GM18870 (cell line): ENCODE data around the gene FBXO24.

Source experiments
- ATAC-seq: cut with Tn5 transposase; IDR thresholded peaks from one replicate; pipeline ENCODE4 v1.9.1; 2021; ENCODE audit warnings: moderate library complexity; ENCODE audit not compliant: unreplicated experiment

FBXO24 gene

DNA sequence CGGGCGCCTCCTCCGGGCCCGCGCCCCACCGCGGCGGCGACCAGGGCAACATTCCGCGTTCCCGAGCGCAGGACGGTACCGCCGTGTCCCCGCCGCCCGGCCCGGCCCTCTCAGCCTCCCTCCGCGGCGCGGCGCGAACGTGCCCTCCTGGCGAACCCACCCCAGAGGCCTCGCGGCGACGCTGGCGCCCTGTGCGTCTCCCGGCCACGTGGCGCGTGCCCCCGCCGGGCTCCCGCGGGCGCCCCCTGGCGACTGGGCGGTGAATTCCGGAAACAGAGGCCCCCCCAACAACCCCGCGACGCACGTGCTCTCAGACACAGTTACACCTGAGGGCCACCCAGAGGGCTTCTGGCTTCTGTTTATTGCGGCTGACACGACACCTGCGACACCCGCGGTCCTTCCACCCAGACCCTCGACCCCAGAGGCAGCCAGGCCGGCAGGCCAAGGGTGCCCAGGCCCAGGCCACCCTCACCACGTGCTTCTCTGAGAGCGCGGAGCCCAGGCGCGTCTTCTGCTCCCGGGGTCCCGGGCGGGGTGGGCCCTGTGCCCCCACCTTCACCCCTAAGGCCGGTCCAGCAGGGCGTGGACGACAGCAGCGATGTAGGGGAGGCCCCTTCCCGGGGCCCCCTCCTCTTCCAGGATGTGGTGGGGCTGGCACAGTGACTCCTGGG is 12.3 kb upstream of the FBXO24 start, which contains the start of gene SAP25:
Gene SAP25, minus strand, starts transcription at position 210 of the 671 bp plus-strand sequence. Its CDS starts 158 bp downstream, at position 52.
- ATAC-seq: no peak

DNA sequence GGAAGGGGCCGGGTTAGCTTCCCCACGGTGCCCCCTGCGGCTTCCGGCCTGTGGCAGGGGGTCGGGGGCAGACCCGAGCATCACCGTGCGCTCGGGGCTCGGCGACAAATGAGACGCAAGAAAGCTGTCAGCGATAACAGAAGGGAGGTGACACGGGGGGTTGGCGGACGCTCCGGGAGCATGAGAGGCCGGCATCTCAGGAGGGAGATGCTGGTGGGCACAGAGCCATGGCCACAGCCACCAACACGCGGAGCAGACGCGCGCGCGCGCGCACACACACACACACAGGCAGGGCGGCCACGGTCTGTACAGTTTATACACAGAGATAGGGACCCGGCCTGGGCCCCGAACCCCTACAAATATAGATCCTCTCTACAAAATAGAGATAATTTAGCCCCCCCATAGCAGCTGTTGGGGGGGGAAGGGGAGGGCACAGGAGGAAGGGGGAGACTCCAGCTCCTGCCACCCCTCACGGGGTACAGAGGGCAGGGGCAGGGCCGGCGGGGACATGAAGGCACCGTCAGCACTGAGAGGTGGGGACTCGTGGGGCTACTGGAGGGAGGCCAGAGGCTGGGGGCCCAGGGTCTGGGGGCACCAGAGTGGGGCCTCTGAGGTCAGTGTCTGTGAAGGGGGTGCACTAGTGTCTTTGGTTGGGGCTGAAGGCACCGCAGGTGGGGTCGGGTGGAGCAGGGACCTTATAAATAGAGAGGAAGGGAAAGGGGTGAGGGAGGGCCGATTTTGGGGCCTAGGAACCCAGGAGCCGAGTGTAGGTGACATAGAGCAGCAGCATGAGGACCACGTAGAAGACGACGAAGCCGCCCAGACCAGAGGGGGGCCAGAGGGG is 11.5 kb upstream of the FBXO24 start:
- no peak for ATAC-seq

DNA sequence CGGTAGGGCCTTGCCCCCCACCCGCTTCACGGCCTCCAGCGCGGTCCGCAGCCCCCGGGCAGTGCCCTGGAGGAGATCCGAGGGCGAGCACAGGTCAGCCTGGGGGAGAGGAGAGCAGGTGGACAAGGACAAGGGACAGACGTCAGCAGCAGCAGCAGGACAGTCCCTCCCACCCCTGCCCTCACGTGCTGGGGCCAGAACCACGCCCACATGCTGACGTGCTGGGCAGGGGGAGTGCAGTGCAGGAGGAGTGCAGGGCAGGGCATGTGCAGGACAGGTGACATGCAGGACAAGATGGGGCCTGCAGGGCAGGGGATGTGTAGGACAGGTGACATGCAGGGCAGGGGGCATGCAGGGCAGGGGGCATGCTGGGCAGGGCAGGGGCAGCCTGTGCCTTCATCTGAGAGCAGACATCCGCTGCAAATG is 10.9 kb upstream of the FBXO24 start:
- ATAC-seq: no peak

DNA sequence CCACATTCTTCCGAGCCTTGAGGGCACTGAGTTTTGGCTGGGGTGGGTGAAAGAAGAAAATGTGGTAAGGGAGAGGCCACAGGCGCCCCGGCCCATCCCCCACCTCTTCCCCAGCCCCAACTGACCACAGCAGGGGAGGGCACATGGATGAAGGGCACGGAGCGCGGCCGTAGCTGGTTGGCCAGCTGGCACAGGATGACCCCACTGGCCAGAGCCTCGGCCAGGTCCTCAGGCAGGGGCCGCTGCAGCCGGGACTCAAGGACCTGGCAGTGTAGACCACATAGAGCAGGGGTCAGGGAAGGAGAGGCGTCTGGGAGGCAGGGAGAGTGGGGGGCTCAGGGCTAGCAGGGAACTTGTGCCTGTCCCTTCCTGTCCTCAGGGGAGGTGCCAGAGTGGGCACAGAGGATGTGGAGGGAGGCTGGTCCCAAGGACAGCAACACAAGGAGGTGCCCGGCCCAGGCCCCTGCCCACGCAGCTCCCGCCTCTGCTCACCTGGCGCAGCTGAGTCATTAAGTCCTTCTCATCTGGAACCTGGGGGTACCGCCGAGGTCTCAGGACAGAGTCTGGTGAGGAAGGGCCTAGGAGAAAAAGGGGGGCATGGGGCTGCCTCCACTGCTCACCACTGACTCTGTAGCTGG is 10.3 kb upstream of the FBXO24 start:
- no peak for ATAC-seq

DNA sequence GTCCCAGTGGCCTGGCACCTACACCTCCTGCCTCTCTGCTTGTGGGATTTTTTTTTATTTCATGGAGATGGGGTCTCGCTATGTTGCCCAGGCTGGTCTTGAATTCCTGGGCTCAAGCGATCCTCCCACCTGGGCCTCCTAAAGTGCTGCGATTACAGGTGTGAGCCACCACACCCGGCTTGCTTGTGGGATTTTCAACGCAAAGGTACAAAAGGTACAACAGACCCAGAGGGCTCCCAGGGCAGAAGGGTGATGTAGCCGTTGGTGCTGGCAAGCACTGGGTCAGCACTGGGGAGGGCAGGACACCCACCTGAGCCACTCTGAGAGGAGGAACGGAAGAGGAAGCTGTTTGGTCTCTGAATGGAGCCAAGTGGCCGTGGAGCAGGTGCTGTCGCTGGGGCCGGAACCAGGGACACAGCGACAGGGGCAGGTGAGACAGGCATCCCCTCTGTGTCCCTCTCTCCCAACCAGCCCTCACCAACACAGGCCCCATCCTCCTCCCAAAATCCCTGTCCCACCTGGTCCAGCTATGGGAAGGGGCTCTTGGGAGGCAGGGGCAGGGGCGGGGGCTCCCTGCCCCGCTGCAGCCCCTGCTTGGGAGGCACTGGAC is 9.6 kb upstream of the FBXO24 start:
- ATAC-seq: no peak

DNA sequence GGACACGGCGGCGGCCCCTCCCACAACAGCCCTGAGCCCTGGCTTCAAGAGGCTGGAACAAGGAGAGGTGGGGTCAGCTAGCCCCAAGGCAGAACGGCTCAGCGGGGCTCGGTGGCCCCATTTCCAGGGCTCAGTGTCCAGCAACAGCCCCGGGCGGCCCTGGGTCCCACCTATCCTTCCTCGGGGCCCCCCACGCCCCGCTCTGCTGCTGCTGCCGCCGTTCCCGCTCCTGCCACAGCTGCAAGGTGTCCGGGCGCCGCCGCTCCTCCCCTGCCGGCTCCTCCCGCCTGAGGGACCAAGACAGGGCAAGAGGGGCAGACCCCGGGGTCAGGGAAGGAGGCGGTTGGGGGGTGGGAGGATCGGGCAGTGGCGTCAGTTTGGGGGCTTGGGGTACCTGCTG is 9.0 kb upstream of the FBXO24 start:
- no peak for ATAC-seq

DNA sequence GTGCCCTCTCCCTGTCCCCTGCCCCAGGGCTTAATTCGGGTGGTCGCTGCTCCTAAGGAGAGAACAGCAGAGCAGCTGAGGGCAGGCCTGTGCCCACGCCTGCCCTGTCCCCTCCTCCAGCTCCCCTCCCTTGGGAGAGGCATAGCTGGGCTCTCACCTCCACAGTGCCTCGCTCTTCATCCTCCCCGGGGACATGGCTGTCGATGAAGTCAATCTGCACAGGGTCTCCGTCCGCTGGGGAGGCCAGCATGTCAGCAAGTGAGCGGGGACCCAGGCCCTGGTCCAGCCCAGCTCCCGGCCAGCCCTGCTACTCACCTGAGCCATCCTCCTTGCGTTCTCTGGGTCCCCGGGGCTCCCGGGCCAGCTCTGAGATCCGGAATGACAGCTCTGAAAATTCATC is 8.6 kb upstream of the FBXO24 start:
- ATAC-seq: no peak

DNA sequence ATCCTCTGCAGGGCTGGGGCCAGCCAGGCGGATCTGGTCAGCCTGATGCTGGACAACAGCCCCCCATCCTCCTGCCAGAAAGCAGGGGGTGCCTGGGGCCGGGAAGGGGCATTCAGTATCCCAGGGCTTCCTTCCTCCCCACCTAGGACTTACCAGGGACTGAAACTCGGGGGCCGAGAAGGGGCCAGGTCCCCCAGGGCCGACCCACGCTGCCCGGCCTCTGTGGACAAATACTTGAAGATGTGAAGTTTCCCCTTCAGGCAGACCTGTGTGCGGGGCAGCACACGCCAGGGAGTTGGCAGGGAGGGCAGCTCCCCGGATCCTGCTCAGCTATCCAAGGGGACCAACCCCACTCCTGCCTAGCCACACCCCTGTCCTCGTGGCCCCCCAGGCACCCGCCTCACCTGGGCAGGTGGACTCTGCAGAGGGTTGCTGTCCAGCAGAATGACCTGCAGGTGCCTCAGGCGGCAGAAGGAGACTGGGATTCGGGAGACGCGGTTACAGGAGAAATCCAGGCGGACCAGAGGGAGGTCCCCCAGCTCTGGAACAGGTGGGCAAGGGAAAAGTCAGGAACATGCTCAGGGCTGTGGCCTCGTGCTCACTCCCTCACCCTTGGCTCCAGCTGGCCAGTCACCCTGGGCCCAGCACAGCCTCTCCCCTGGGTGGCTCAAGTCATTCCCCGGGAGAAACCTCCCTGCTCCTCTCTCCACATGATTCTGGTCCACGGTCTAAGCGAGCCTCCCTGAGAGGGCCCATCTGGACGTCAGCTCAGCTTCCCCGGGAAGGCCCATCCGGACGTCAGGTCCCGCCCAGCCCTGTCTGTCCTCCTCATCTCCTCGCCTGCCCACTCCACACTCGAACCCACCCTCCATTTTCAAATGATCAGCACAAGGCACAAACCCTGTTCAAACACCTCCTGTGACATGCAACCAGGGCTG is 7.6 kb upstream of the FBXO24 start:
- ATAC-seq: no peak

DNA sequence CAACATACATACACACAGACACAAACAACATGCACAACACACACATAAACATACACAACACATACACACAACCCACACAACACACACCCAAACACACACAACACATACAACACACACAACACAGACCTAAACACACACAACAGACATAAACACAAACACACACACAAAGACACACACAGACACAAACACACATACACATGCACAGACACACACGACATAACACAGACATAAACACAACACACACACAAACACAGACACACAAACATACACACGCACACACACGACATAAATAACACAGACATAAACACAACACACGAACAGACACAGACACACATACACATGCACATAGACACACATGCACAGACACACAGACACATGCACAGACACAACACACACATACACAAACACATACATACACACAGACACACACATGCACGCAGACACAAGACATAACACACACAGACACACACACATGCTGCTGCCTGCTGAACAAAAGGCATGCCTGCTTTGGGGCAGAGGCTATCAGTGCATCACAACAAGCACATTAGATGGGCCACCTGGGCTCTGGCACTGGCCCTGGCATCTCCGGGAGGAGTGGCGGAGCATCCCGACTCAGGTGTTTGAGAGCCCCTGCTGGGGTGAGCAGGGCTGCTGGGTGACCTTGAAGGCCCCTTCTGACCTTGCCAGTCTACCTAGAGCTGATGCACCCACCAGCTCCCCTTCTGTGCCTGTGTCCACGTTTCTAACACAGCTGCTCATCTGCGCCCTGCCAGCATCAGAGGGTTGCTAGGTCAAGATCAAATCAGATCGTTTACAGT is 5.5 kb upstream of the FBXO24 start:
- no peak for ATAC-seq

DNA sequence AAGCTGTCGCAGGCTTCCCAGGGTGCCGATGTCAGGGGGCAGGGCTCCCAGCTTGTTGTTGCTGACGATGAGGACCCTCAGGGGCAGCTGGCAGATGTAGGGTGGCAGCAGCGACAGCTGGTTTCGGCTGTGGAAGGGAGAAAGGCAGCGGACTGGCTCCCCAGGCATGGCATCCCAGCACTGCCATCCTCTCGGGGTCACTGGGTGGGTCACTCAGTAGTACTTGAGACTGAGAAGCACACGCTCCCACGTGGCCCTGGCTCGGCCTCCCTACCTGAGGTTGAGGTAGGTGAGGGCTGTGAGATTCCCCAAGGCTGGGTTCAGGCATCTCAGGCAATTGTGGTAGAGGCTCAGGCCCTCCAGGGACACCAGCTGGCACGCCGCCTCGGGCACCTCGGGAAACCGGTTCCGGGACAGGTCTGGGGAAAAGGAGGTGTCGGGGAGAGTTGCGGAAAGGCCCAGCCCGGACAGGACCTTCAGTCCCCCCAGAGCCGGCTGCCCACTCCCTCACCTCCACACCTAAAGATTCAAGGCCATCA is 4.0 kb upstream of the FBXO24 start:
- no peak for ATAC-seq

DNA sequence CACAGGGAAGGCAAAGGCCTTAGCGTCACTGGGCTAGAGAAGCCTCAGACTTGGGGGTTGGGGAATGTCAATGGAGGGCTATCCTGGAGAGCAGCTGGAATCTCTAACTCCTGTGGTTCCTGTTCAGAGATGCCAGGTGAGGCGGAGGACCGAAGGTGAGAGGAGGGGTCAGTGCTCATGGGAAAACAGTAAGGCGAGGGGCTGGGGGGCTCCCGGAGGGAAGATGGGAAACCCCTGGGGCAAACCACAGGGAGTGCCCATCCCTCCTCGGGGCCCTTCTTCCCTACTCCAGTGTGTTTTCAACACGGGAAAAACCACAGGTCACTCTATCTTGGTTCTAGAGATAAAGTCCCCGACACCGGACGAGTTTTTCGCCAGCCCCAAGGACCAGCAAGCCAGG is 3.5 kb upstream of the FBXO24 start:
- no peak for ATAC-seq

DNA sequence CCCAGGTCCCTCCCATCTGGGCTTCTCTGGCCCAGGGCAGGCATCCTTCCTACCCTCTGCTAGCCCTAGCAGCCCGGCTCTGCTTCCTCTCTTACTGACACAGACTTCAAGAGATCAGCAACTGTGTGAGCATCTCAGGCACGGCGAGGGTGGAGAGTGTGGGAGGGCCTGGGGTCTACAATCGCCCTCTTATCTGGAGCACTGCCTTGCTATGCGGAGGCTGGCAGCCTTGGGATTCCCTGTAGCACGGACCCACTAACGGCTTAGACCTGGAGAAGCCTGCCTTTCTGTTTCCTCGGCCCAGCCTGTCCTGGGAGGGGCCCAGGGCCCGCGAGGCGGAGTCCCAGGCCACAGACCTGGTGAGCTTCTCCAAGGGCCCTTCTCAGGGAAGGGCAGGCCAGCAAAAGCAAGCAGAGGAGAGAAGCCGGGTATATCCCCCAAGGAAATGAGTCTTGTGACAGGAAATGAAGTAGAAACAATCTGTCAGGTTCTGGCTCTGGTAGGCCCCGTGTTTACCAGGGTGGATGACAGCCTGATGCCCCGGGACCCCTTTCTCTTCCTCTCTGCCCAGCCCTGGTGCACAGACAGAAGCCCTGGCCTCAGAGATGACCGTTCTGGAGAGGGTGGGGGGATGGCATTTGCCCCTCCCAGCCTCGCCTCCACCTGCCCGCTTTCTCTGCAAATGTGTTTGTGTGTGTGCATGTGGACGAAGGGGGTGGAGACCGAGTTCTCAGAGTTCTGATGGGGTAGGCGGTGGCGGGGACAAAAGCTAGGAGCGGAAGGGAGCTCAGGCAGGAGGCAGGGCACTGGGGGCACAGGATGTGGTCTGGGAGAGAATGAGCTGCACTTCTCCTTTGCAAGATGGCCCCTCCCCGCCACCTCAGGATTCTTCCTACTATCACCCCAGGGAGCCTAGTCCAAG is 2.7 kb upstream of the FBXO24 start:
- ATAC-seq: no peak

DNA sequence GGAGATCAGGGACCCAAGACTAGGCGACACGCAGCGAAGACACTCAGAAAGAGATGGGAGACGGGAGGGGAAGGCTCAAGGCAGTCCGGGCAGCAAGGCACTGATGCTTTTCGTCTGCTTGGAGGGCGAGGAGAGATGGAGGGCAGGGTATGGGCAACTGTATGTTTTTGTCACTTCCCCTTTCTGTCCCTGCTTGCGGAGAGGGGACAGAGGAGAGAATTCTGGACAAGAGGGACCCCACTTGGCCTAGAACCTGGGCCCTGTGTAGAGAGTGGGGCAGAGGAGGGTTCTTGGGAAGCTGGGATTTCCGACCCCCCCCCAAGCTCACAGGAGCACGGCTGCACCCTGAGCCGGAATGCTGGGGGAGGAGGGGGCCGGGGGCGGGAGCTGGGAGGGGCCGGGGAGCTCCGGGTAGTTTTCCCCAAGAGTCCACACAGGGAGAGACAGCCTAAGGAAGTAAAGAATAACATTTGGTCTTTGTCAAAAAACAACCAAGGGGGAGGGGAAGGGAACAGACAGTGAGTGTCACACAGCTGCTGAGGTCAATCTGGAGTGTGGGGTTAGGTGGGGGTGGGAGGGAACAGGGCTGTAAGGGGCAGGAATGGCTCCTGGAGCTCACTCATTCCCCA is 2.0 kb upstream of the FBXO24 start:
- ATAC-seq: no peak

DNA sequence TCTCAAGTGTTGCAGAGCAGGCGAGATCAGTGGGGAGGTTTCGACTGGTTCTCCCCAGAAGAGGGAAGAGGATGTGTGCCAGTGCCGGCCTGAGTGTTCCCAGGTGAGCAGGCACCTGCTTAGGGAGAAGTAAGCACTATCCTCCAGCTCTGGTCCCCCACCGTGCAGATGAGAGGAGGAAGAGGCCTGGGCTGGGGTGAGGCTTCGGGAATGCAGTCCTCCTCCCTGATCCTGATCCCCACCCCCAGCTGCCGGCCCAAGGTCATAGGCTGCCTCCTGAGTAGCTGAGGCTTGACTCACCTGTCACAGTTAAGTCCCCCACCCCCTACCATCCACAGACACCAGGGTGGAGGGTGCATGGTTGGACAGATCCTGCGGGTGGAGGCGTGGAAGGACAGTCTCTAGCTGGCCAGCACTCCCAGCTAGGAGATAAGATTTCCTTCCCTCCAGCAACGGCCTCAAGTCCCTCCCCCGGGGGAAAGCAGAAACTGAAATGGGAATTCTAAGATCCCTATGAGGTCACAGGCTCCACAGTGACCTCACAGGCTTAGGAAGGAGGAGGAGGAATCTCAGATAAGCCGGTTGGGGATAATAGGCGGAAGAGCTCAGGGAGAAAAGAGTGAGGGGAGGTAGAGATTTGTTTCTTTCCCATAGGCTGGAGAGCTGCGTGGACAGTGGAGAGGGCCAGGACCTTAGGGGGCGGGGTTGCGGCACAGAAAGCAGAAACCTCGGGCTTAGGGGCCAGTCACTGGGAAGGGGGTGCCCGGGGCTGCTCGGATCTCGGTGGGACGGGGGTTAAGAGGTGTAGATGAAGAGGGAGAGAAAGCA is 1.2 kb upstream of the FBXO24 start:
- ATAC-seq: no peak

DNA sequence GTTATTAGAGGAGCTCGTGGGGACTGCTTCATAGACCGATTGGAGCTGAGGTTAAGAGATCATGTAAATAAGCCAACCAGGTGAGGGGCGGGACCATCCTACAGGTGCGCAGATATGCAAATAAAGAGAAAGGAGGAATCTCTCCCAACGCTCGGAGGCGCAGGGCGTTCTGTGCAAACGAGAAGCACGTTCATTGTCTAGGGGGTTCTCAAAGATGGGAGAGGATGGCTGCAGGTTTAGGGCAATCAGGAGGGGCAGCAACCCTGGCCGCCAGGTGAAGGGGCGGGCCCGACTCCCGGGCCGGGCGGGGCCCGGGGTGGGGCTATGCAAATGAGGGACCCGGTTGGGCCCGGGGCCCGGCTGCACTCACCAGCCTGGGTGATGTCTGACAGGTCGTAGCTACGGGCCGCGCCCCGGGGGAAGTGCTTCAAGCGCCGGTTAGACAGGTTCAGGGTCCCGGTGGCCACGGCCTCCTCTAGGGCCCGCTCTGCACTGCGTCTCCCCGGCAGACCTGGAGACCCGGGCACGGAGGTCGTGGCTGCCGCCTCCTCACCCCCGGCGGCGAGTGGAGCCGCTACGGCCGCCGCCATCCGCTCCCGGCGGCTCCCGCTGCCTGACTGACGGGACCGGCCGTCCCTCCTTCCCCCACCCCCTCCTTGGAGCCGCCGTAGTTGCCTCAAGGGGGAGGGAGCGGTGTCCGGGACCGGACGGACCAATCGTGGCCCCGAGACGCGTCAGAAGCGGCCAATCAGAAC is 440 bp upstream of the FBXO24 start, which contains the start of gene LRCH4:
Gene LRCH4, minus strand, starts transcription at position 619 of the 755 bp plus-strand sequence. Its CDS starts 29 bp downstream, at position 590.
- peak; percentile 22 for ATAC-seq

DNA sequence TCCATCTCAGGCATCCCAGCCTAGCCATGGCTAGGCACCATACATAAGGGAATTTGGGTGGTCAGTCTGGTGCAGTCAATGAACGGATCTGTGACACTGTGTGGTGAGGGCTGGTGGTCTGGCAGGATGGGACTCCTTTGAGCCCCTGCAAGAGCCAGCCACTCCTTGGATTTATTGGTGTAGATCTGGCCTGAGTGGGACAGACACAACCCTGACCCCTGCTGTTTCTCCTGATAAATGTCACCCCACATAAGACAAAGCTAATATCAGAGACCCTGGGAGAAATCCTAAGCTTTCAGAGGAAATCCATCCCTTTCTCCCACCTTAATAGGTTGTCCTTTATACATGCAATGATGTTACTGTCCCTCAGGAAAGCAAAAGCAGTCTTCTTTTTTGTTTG is 2.3 kb downstream of the FBXO24 start:
- ATAC-seq: no peak
